GM10248 (cell line): ENCODE measurements around the gene DVL1.
A peak's percentile ranks its signal among the peaks of the same experiment; 100 is the strongest.
"Not testable (repeated sequence)": the region's sequence is repeated elsewhere in the genome, so short reads cannot be mapped to it uniquely, and the experiment has no call there.

Source experiments
- CTCF ChIA-PET: fragments of 300-600 bp; sonication (Branson Sonifier 250); formaldehyde crosslinking; extraction: SDS; loops from one replicate; lab custom pipeline; 2021; ENCODE audit warnings: antibody characterized with exemption; lab: Yijun Ruan, JAX
- POLR2A ChIA-PET: fragments of 350-650 bp; sonication (Branson Sonifier 250); formaldehyde crosslinking; extraction: SDS; loops from one replicate; lab custom pipeline; 2020; ENCODE audit warnings: antibody characterized with exemption; lab: Yijun Ruan, JAX
- DNase-seq: peaks from one replicate; pipeline ENCODE4 v3.0.0; 2012; ENCODE audit errors: extremely low spot score
- TF ChIP-seq, protein P1 (sequence below): IDR thresholded peaks from 2 replicates; pipeline ENCODE4 v1.5.1; 2012; ENCODE audit warnings: mild to moderate bottlenecking, low read depth; ENCODE audit errors: extremely low read depth, missing control alignments, control extremely low read depth

The DVL1 gene

DNA sequence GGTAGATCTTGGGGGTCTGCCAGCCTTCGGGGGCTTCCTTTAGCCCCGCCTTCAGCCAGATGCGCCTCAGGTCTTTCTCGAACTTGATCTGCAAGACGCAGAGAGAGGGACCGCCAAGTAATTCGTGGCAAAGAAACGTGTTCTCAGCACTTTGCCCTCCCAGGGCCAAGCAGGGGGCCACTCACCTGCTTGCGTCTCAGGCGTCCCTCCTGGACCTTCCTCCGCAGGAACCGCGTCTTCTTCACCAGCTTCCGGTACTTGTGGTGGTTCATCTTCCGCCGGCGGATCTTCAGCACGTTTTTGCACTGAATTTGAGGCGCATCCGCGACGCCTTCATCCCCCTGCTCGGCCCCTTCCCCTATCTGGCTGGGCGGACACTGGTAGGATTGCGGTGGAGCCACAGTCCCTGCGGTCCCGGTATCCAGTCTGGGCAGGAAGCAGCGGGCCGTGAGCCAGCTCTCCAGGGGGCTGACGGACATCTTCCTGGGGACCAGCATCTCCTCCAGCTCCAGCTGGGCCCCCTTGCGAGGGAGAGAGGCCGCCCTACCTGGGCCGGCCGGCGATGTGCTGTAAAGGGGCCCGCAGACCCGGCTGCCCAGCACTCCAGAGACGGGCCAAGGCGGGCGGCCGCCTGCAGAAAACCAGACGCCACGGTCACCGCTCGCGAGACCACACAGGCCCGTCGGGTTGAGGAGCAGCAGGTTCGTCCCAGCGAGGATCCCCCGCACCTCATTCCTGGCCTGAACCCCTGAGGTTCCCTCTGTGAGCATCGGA, 24.8 kb upstream of the DVL1 start:
- POLR2A ChIA-PET: no interaction called here
- TF ChIP-seq, protein P1, sequence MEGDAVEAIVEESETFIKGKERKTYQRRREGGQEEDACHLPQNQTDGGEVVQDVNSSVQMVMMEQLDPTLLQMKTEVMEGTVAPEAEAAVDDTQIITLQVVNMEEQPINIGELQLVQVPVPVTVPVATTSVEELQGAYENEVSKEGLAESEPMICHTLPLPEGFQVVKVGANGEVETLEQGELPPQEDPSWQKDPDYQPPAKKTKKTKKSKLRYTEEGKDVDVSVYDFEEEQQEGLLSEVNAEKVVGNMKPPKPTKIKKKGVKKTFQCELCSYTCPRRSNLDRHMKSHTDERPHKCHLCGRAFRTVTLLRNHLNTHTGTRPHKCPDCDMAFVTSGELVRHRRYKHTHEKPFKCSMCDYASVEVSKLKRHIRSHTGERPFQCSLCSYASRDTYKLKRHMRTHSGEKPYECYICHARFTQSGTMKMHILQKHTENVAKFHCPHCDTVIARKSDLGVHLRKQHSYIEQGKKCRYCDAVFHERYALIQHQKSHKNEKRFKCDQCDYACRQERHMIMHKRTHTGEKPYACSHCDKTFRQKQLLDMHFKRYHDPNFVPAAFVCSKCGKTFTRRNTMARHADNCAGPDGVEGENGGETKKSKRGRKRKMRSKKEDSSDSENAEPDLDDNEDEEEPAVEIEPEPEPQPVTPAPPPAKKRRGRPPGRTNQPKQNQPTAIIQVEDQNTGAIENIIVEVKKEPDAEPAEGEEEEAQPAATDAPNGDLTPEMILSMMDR: no peak
- no peak for DNase-seq
- CTCF ChIA-PET: interaction anchor here (0.7 to 3.7 kb wide), 5 partner anchors 17 to 64 kb away, joined by 3 to 20 read pairs (median 4); partner anchors contain the start of gene CCNL2

- no peak for DNase-seq
- TF ChIP-seq, protein P1: no peak
- CTCF ChIA-PET: interaction anchor here (0.7 to 4.0 kb wide), 14 partner anchors 10 to 132 kb away, joined by 3 to 29 read pairs (median 6); partner anchors contain the start of gene CCNL2
- POLR2A ChIA-PET: no interaction called here
Measured at GRCh38 chr1:1373051-1373814, 24.0 kb upstream of the DVL1 start.

GRCh38 chr1:1371746-1372711, 22.8 kb upstream of the DVL1 start:
- peak; percentile 90 for DNase-seq
- ChIA-PET CTCF (interaction anchor here (0.6 to 4.0 kb wide), 27 partner anchors 9 to 387 kb away, joined by 3 to 29 read pairs (median 4); partner anchors contain the start of genes CCNL2, MRPL20, MXRA8 and UBE2J2), POLR2A (interaction anchor here (0.9 kb wide), 1 partner anchor 27 kb away, joined by 4 read pairs; the partner anchor contains the start of gene CCNL2)
- TF ChIP-seq, protein P1: peak; percentile 92

GRCh38 chr1:1371364-1371745, 22.1 kb upstream of the DVL1 start:
- ChIA-PET CTCF (interaction anchor here (0.8 to 4.0 kb wide), 21 partner anchors 8 to 387 kb away, joined by 3 to 29 read pairs (median 4); partner anchors contain the start of genes CCNL2, MRPL20, MXRA8 and UBE2J2), POLR2A (no interaction called here)
- TF ChIP-seq, protein P1: no peak
- DNase-seq: no peak

GRCh38 chr1:1370771-1371300, 21.6 kb upstream of the DVL1 start:
- DNase-seq: no peak
- ChIA-PET CTCF (interaction anchor here (1.1 to 4.0 kb wide), 12 partner anchors 8 to 386 kb away, joined by 3 to 29 read pairs (median 5); partner anchors contain the start of genes CCNL2, MRPL20 and MXRA8), POLR2A (no interaction called here)
- TF ChIP-seq, protein P1: no peak

- POLR2A ChIA-PET, DNase-seq: not testable (repeated sequence)
- CTCF ChIA-PET: interaction anchor here (0.9 to 4.0 kb wide), 4 partner anchors 17 to 34 kb away, joined by 3 to 29 read pairs (median 4); no protein-coding TSS in a partner anchor
Measured at GRCh38 chr1:1370094-1370493, 20.9 kb upstream of the DVL1 start.
